Heart left ventricle (tissue), 13 donors: ENCODE results near the gene RGS6.

ENCODE experiments used
- CTCF ChIP-seq, 12 donors: fragments of 200-600 bp; sonication (generic) in 4 of 12; IDR thresholded peaks; one replicate each; pipeline versions ENCODE4 v1.5.0 to v1.8.0; 2018 to 2022; ENCODE audit warnings: antibody characterized with exemption in 12 of 12, mild to moderate bottlenecking in 5 of 12
- POLR2A ChIP-seq, 2 donors: fragments of 450-650 bp; IDR thresholded peaks; one replicate each; pipeline ENCODE4 v1.6.1; 2017; ENCODE audit warnings: antibody characterized with exemption in 2 of 2, mild to moderate bottlenecking in 2 of 2, moderate library complexity in 2 of 2
- donor health status: ischemic (EF 13 %, LVEDD 7.1; RV severe dilation, severe dysfunction).
- donor health status: DM: no; HTN: yes; CAD: no.
- donor health status: DM: no; HTN: no; CAD: no.
- donor health status: ischemic (EF 25% LVEDD 6.9; RV normal size, moderate dysfunction).
- donor health status: ischemic (EF 25% LVEDD 5.7; RV mildly dilated, moderate dysfunction).
- donor health status: ischemic (EF 35%, LVEDD 5.7; RV mildly dilated, moderate dysfunction).
- donor health status: nonischemic (EF 11% LVEDD 7.7; RV severe dilation, severe dysfunction).
- donor health status: DM: yes; HTN: yes; CAD: no.
- donor health status: PGD.
- donor health status: ischemic (EF 29% LVEDD 5.4; RV normal size, mild dysfunction).
- donor health status: nonischemic (EF 23%, LVEDD 6.1; RV moderate dilation, normal function).

GRCh38 chr14:72606879-72607278, 674.6 kb downstream of the RGS6 start:
- TF ChIP-seq CTCF (IDR thresholded peaks at IDR 0.05) (no peak), POLR2A (IDR thresholded peaks at IDR 0.05) (no peak)
